ENCODE measurements around the gene CADM4. TPM values are rescaled to one million over a fixed set of nuclear protein-coding genes. Genes with fewer than 3 reads are reported as not detected.

The CADM4 gene
- total and polyA plus RNA-seq, 9 donors, result 6.7 to 27.1 (median 12.6) TPM

DNA sequence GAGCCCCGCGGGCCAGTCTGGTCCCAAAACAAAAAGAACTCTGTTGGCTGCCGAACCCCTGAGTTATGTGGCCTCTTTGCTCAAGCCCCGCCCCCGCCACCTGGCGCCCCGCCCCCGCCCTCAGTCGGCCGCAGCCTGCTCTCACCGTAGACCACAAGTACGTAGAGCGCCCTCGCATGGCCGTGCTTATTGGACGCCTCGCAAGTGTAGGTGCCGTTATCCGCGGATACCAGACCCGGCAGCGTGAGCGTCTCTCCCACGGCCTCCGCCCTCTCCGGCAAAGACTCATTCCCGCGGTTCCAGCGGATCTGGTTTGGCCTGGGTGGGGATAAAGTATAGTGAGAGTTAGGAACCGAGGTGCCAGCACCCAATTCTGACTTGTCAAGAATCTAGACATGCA lies 14.7 kb downstream of the CADM4 start:
- Histone ChIP-seq H3K36me3 (ENCODE audit: control insufficient read depth, insufficient read depth, low read length) (no peaks in the 10 kb centered on the region), H3K4me3 (ENCODE audit: low read length) (no peak overlapping the region), H3K9me3 (replicated peaks; ENCODE audit: control insufficient read depth, low read depth, low read length) (no peaks in the 10 kb centered on the region), H3K27ac (ENCODE audit: low read length) (no peak overlapping the region), H3K4me1 (ENCODE audit: control insufficient read depth, insufficient read depth, low read length) (peaks cover 5% of the 10 kb centered on the region), H3K27me3 (ENCODE audit: control insufficient read depth, insufficient read depth, low read length) (no peaks in the 10 kb centered on the region)
- peak; percentile 27 for DNase-seq
- 17% methylated on average over 17 of the region's 30 CpGs for WGBS (ENCODE audit: insufficient coverage)

DNA sequence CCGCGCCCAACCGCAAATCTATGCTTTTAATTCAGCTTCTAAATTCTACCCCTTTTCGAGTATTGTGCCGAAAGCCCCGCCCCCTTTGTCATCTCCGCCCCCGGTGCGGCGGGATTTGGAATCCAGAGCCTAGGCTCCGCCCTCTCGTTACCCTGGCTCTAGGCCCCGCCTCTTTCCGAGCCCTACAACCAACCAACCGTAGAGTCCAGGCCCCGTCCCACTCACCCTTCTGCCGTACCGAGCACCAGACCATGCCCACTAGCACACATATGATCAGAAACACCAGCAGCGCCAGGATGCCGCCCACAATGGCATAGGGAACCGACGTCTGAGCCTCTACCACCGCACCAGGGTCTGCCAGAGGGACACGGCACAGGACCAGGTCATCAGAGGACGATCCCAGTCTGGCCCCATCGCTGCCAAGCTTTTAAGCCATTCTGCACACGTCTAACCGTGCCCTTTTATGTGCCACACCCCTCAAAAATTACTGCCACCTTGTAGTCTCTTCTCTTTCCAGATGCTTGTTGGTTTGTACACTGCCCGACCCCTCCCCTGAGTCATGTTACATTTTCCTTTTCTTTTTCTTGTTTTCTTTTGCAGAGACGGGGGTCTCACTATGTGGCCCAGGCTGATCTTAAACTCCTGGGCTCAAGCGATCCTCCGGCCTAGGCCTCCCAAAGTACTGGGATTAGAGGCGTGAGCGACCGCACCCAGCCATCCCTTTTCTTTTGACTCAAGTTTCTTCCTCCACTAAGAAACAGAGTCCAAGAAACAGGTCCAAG lies 15.6 kb downstream of the CADM4 start:
- Histone ChIP-seq H3K4me1 (ENCODE audit: control insufficient read depth, insufficient read depth, low read length) (peaks cover 6% of the 10 kb centered on the region), H3K4me3 (ENCODE audit: low read length) (no peak overlapping the region), H3K27ac (ENCODE audit: low read length) (no peak overlapping the region)

DNA sequence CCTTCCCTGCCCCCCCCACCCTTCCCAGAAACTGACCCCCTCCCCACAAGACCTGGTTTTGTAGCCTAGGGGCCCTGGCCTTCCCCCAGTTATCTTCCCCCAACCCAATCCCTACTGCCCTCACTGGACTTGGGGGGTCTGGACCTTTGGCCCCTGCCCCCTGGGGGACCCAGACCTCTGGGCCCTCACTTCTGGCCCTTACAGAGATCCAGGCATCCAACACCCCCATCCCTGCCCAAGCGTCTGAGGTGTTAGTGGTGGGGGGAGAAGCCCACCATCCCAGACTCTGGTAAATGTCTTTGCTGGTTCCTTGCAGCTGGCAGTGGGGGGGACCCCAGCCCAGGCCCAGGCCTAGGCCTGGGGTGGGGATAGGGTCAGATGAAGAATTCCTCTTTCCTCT lies 16.7 kb downstream of the CADM4 start:
- H3K9me3 ChIP-seq (replicated peaks; ENCODE audit: control insufficient read depth, low read depth, low read length), result no peaks in the 10 kb centered on the region
- H3K4me1 ChIP-seq (ENCODE audit: control insufficient read depth, insufficient read depth, low read length), result peaks cover 12% of the 10 kb centered on the region
- H3K36me3 ChIP-seq (ENCODE audit: control insufficient read depth, insufficient read depth, low read length), result no peaks in the 10 kb centered on the region
- no CpG with 5 or more reads among the region's 1 CpG for WGBS (ENCODE audit: insufficient coverage)
- DNase-seq, result no peak
- no peak overlapping the region for H3K27ac ChIP-seq (ENCODE audit: low read length)
- H3K4me3 ChIP-seq (ENCODE audit: low read length), result no peak overlapping the region
- no peaks in the 10 kb centered on the region for H3K27me3 ChIP-seq (ENCODE audit: control insufficient read depth, insufficient read depth, low read length)

More for the DNA sequence above, 15.6 kb downstream of the CADM4 start:
- WGBS (ENCODE audit: insufficient coverage), result 73% methylated on average over 33 of the region's 35 CpGs
- Histone ChIP-seq H3K9me3 (replicated peaks; ENCODE audit: control insufficient read depth, low read depth, low read length) (no peaks in the 10 kb centered on the region), H3K36me3 (ENCODE audit: control insufficient read depth, insufficient read depth, low read length) (no peaks in the 10 kb centered on the region), H3K27me3 (ENCODE audit: control insufficient read depth, insufficient read depth, low read length) (no peaks in the 10 kb centered on the region)
- no peak for DNase-seq

DNA sequence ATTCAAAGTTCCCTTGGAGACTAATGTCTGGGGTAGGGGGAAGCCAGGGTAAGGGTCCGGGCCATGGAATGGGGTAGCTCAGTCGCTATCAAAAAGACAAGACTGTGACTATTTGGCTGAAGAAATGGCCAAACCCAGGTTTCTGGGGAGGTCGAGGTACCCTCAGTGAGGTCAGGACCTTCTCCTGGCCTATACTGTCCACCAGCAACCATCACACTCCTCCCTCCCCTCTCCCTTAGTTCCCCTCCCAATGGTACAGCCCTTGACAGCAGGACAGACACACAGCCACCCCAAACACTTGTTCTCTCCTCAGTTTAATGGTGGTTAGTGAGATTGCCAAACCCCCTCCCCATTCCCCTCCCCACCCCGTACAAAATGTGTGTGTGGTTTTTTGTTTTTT lies 17.6 kb downstream of the CADM4 start:
- no peak overlapping the region for H3K27ac ChIP-seq (ENCODE audit: low read length)
- no peak for DNase-seq
- H3K36me3 ChIP-seq (ENCODE audit: control insufficient read depth, insufficient read depth, low read length), result no peaks in the 10 kb centered on the region
- no peaks in the 10 kb centered on the region for H3K9me3 ChIP-seq (replicated peaks; ENCODE audit: control insufficient read depth, low read depth, low read length)
- no peaks in the 10 kb centered on the region for H3K27me3 ChIP-seq (ENCODE audit: control insufficient read depth, insufficient read depth, low read length)
- no peak overlapping the region for H3K4me3 ChIP-seq (ENCODE audit: low read length)
- WGBS (ENCODE audit: insufficient coverage), result 85% methylated on average over 3 of the region's 4 CpGs
- H3K4me1 ChIP-seq (ENCODE audit: control insufficient read depth, insufficient read depth, low read length), result peaks cover 12% of the 10 kb centered on the region

DNA sequence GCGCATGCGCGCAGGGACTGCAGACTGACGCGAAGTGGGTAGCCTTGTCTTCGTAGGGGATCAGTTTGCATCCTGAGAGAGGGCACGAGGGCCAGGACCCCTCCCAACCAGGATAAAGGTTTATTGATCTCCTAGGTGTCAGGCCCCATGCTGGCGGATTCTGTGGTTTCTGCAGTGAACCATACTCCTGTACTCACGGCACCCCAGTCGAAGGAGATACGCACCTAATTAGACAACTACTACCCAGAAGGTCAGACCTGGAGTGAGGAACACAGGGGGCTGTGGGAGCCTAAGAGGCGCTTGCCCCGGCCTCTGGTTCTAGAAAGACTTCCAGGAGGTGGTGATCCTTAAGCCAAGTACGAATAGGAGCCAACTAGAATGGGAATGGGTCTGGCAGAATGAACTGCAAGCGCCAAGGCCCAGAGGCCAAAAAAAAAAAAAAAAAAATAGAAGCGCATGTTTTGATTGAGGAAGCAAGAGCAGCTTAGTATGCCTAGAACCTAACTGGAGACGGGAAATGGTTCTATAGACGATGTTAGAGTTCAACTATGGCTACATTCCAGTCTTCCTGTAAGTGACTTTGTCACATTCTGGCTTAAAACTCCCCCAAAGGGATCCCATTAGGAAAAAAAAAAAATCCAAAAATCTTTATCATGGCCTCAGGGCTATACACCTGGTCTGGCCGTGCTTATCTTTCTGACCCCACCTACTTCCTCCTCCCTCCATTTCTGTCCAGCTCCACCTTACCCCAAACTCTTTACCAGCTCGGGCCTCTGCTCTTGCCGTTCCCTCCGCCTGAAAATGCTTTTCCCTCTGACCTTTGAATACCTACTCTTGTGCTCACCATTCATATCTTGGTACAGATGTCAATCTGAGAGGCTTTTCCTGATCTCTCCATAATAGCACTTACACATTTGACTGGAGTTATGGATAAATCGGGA lies 19.3 kb downstream of the CADM4 start:
- H3K9me3 ChIP-seq (replicated peaks; ENCODE audit: control insufficient read depth, low read depth, low read length), result no peaks in the 10 kb centered on the region
- DNase-seq, result peak; percentile 32
- peaks cover 12% of the 10 kb centered on the region for H3K4me1 ChIP-seq (ENCODE audit: control insufficient read depth, insufficient read depth, low read length)
- H3K4me3 ChIP-seq (ENCODE audit: low read length), result peak overlapping the region; percentile 93
- H3K36me3 ChIP-seq (ENCODE audit: control insufficient read depth, insufficient read depth, low read length), result no peaks in the 10 kb centered on the region
- H3K27me3 ChIP-seq (ENCODE audit: control insufficient read depth, insufficient read depth, low read length), result no peaks in the 10 kb centered on the region
- 35% methylated on average over 15 of the region's 23 CpGs for WGBS (ENCODE audit: insufficient coverage)
- H3K27ac ChIP-seq (ENCODE audit: low read length), result peak overlapping the region; percentile 98

DNA sequence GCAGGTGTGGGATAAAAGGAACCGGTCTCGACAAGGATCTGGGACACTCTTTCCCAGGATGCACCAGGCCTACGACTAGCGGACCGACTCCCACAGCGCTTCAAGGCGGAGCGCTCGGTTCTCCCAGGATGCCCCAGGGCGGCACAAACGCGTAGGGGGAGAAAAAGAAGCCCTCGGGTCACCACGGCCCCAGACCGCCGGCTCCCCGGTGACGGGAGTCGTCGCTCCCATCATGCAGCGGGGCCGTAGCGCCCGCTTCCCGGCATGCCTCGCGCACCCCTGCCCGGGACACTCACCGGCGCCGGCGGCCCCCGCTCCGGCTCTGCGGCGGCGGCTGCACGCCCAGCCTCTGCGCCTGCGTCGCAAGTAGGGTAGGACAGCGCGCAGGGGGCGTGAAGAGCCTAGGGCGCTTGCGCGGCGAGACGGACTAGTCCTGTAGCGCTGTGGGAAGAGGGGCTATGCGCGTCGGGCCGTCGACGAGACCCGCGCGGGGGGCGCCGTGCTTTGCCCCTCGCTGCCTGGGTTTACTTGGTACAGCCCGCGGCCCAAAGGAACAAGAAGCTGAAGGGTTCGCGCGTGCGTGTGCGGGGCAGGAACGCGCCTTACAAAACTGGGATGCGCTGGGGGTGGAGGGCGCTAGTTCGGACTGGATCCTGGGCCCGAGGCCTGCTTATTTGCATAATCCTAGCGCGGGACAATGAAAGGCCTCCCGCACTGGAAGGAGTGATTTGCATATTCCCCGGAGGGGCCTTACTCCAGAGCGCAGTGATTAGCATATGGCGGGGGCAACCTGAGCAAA lies 20.2 kb downstream of the CADM4 start, which contains the start of gene ZNF428:
Gene ZNF428 (minus strand): TSS at position 368 of the 799 bp plus-strand sequence. CDS start 5,325 bp downstream, outside the sequence.
- WGBS (ENCODE audit: insufficient coverage), result under 1% methylated on average over 81 of the region's 81 CpGs
- Histone ChIP-seq H3K27me3 (ENCODE audit: control insufficient read depth, insufficient read depth, low read length) (no peaks in the 10 kb centered on the region), H3K27ac (ENCODE audit: low read length) (peak within 1 kb of the TSS; percentile 98), H3K36me3 (ENCODE audit: control insufficient read depth, insufficient read depth, low read length) (no peaks in the 10 kb centered on the region), H3K9me3 (replicated peaks; ENCODE audit: control insufficient read depth, low read depth, low read length) (no peaks in the 10 kb centered on the region), H3K4me1 (ENCODE audit: control insufficient read depth, insufficient read depth, low read length) (peaks cover 12% of the 10 kb centered on the region), H3K4me3 (ENCODE audit: low read length) (peak within 1 kb of the TSS; percentile 93)
- peak; percentile 96 for DNase-seq

DNA sequence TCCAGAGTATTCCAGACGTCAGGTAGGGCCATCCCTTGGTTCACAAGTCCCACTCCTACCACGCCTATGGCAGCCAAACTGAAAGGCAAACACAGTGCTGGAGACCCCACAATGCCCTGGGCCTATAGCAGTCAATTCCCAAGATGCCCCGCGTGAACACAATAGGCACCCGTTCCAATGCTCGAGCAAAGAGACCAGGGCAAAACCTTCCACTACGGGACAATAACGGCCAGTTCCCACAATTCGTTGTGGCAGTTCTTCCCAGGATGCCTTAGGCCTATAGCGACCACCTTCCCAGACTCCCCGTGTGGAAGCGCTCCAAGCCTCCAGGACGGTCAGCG lies 20.8 kb downstream of the CADM4 start:
- 0% methylated on average over 13 of the region's 14 CpGs for WGBS (ENCODE audit: insufficient coverage)
- Histone ChIP-seq H3K27ac (ENCODE audit: low read length) (peak overlapping the region; percentile 98), H3K36me3 (ENCODE audit: control insufficient read depth, insufficient read depth, low read length) (peaks cover 4% of the 10 kb centered on the region), H3K4me3 (ENCODE audit: low read length) (peak overlapping the region; percentile 93), H3K9me3 (replicated peaks; ENCODE audit: control insufficient read depth, low read depth, low read length) (no peaks in the 10 kb centered on the region), H3K4me1 (ENCODE audit: control insufficient read depth, insufficient read depth, low read length) (peaks cover 12% of the 10 kb centered on the region), H3K27me3 (ENCODE audit: control insufficient read depth, insufficient read depth, low read length) (no peaks in the 10 kb centered on the region)
- no peak for DNase-seq

DNA sequence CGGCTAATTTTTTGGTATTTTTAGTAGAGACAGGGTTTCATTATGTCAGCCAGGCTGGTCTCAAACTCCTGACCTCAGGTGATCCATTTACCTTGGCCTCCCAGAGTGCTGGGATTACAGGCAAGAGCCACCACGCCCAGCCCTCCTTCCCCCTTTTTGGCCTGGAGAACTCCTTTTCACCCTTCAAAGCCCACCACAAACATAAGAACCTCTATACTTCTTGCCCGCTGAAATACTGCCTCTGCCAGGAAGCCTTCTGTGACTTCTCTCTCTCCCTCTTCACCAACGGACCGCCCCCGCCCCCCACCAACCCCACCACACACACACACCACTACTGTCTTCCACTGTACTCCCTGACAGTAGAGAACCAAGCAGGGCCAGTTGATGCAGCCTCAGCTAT lies 22.7 kb downstream of the CADM4 start:
- Histone ChIP-seq H3K27ac (ENCODE audit: low read length) (no peak overlapping the region), H3K9me3 (replicated peaks; ENCODE audit: control insufficient read depth, low read depth, low read length) (no peaks in the 10 kb centered on the region), H3K4me1 (ENCODE audit: control insufficient read depth, insufficient read depth, low read length) (peaks cover 12% of the 10 kb centered on the region), H3K36me3 (ENCODE audit: control insufficient read depth, insufficient read depth, low read length) (peaks cover 22% of the 10 kb centered on the region), H3K4me3 (ENCODE audit: low read length) (no peak overlapping the region), H3K27me3 (ENCODE audit: control insufficient read depth, insufficient read depth, low read length) (no peaks in the 10 kb centered on the region)
- 100% methylated on average over 2 of the region's 6 CpGs for WGBS (ENCODE audit: insufficient coverage)
- no peak for DNase-seq

DNA sequence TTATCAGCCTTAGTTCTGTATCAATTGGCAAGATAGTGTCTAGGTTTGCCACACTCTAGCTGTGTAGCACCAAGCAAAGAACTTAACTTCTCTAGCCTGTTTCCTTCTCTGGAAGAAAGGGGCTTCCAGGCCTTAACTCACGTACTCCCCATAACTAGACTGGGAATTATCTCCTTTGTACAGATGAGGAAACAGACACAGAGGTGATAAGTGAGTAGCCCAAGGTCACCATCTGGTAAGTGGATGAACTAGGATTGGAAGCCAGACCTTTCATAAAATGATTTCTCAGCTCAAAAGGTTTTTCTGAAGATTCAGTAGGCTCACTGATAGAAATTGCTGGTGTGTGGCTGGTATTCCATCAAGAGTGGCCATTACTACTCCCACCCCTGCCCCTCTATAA lies 23.3 kb downstream of the CADM4 start:
- Histone ChIP-seq H3K9me3 (replicated peaks; ENCODE audit: control insufficient read depth, low read depth, low read length) (no peaks in the 10 kb centered on the region), H3K4me3 (ENCODE audit: low read length) (no peak overlapping the region), H3K36me3 (ENCODE audit: control insufficient read depth, insufficient read depth, low read length) (peaks cover 28% of the 10 kb centered on the region), H3K27ac (ENCODE audit: low read length) (no peak overlapping the region), H3K4me1 (ENCODE audit: control insufficient read depth, insufficient read depth, low read length) (peaks cover 12% of the 10 kb centered on the region), H3K27me3 (ENCODE audit: control insufficient read depth, insufficient read depth, low read length) (no peaks in the 10 kb centered on the region)
- WGBS (ENCODE audit: insufficient coverage), result no CpG with 5 or more reads among the region's 1 CpG
- DNase-seq, result no peak

Data from muscle of leg (tissue), 11 donors.